H9 (cell line): Measurements from ENCODE around the gene PIP4P1. TPM values are rescaled to one million over a fixed set of nuclear protein-coding genes. Genes with fewer than 3 reads are reported as not detected.

ENCODE experiments used
- DNase-seq: peaks from one replicate; pipeline ENCODE4 v3.0.0-alpha.2; 2017
- H2AFZ ChIP-seq: one replicate; pipeline ENCODE4 v1.6.1; 2013; ENCODE audit warnings: mild to moderate bottlenecking, low read length, control low read depth, moderate library complexity
- H2AK5ac ChIP-seq: 2 replicates; pipeline ENCODE4 v1.6.1; 2013; ENCODE audit warnings: low read length, control low read depth, mixed read lengths; ENCODE audit not compliant: insufficient read length
- H2BK120ac ChIP-seq: one replicate; pipeline ENCODE4 v1.6.1; 2013; ENCODE audit warnings: low read depth, mild to moderate bottlenecking, low read length, control low read depth, inconsistent platforms; ENCODE audit not compliant: poor library complexity, severe bottlenecking
- H2BK12ac ChIP-seq: 2 replicates; pipeline ENCODE4 v1.6.1; 2013; ENCODE audit warnings: low read length, control low read depth, mixed read lengths, low read depth; ENCODE audit not compliant: insufficient read length
- H2BK15ac ChIP-seq: 2 replicates; pipeline ENCODE4 v1.6.1; 2013; ENCODE audit warnings: low read depth, low read length, control low read depth
- H2BK20ac ChIP-seq: one replicate; pipeline ENCODE4 v1.6.1; 2013; ENCODE audit warnings: low read depth, mild to moderate bottlenecking, low read length, control low read depth, inconsistent platforms; ENCODE audit not compliant: poor library complexity, severe bottlenecking
- H2BK5ac ChIP-seq: 2 replicates; pipeline ENCODE4 v1.6.1; 2013; ENCODE audit warnings: low read length, control low read depth, mixed read lengths; ENCODE audit not compliant: insufficient read length
- H3K14ac ChIP-seq: 2 replicates; pipeline ENCODE4 v1.6.1; 2013; ENCODE audit warnings: low read length, control low read depth; ENCODE audit not compliant: insufficient read depth
- H3K18ac ChIP-seq: 2 replicates; pipeline ENCODE4 v1.6.1; 2013; ENCODE audit warnings: low read depth, mild to moderate bottlenecking, mixed read lengths, low read length, control low read depth; ENCODE audit not compliant: insufficient read length
- H3K23ac ChIP-seq: 2 replicates; pipeline ENCODE4 v1.6.1; 2013; ENCODE audit warnings: low read length, control low read depth, mixed read lengths, low read depth; ENCODE audit not compliant: insufficient read length
- H3K23me2 ChIP-seq: 2 replicates; pipeline ENCODE4 v1.6.1; 2013; ENCODE audit warnings: low read depth, mild to moderate bottlenecking, mixed read lengths, low read length, control low read depth; ENCODE audit not compliant: insufficient read length, poor library complexity, severe bottlenecking
- H3K27ac ChIP-seq: 2 replicates; pipeline ENCODE4 v1.5.1; 2013; ENCODE audit warnings: low read length, control low read depth, mixed read lengths, low read depth; ENCODE audit not compliant: insufficient read length
- H3K27me3 ChIP-seq: 2 replicates; pipeline ENCODE4 v1.6.1; 2013; ENCODE audit warnings: low read length, control low read depth, inconsistent platforms; ENCODE audit not compliant: insufficient read depth
- H3K4ac ChIP-seq: 2 replicates; pipeline ENCODE4 v1.6.1; 2013; ENCODE audit warnings: low read depth, mild to moderate bottlenecking, control low read depth, inconsistent platforms, low read length, moderate library complexity
- H3K4me1 ChIP-seq: 2 replicates; pipeline ENCODE4 v1.6.1; 2013; ENCODE audit warnings: low read length, control low read depth, inconsistent platforms; ENCODE audit not compliant: insufficient read depth
- H3K4me2 ChIP-seq: 2 replicates; pipeline ENCODE4 v1.6.1; 2013; ENCODE audit warnings: low read length, control low read depth, mixed read lengths; ENCODE audit not compliant: insufficient read length, insufficient read depth
- H3K56ac ChIP-seq: 2 replicates; pipeline ENCODE4 v1.6.1; 2013; ENCODE audit warnings: low read depth, mild to moderate bottlenecking, mixed read lengths, low read length, control low read depth; ENCODE audit not compliant: insufficient read length
- H3K79me1 ChIP-seq: 2 replicates; pipeline ENCODE4 v1.6.1; 2013; ENCODE audit warnings: low read depth, mild to moderate bottlenecking, moderate library complexity, low read length, control low read depth, inconsistent platforms; ENCODE audit not compliant: insufficient read depth, poor library complexity, severe bottlenecking
- H3K79me2 ChIP-seq: 2 replicates; pipeline ENCODE4 v1.6.1; 2013; ENCODE audit warnings: low read length, control low read depth, inconsistent platforms; ENCODE audit not compliant: insufficient read depth
- H3K9ac ChIP-seq: 2 replicates; pipeline ENCODE4 v1.6.1; 2013; ENCODE audit warnings: low read length, control low read depth, mixed read lengths; ENCODE audit not compliant: insufficient read length; ENCODE audit errors: extremely low read depth
- H3K9me3 ChIP-seq: one replicate; pipeline ENCODE4 v1.6.1; 2013; ENCODE audit warnings: low read depth, low read length, inconsistent platforms; ENCODE audit not compliant: control insufficient read depth
- H3T11ph ChIP-seq: one replicate; pipeline ENCODE4 v1.6.1; 2013; ENCODE audit warnings: mild to moderate bottlenecking, low read length, control low read depth, inconsistent platforms
- H4K20me1 ChIP-seq: one replicate; pipeline ENCODE4 v1.6.1; 2013; ENCODE audit not compliant: control insufficient read depth, insufficient read length, insufficient read depth
- H4K5ac ChIP-seq: 2 replicates; pipeline ENCODE4 v1.6.1; 2013; ENCODE audit warnings: low read depth, mild to moderate bottlenecking, mixed read lengths, low read length, control low read depth; ENCODE audit not compliant: insufficient read length
- H4K8ac ChIP-seq: replicated peaks from 2 replicates; pipeline ENCODE4 v1.6.1; 2013; ENCODE audit warnings: low read length, control low read depth, mixed read lengths, low read depth; ENCODE audit not compliant: insufficient read length
- H4K91ac ChIP-seq: 2 replicates; pipeline ENCODE4 v1.6.1; 2013; ENCODE audit warnings: low read depth, mild to moderate bottlenecking, moderate library complexity, mixed read lengths, low read length, control low read depth; ENCODE audit not compliant: insufficient read length
- H3K27ac Mint-ChIP-seq, 3 experiments: 2 replicates in 2 of 3; 3 replicates in 1 of 3; pipeline ENCODE4 v1.8.0; 2020 to 2021; ENCODE audit warnings: mixed read lengths in 3 of 3, mild to moderate bottlenecking in 1 of 3, moderate library complexity in 1 of 3
- H3K27me3 Mint-ChIP-seq: 2 replicates; pipeline ENCODE4 v1.8.0; 2021; ENCODE audit warnings: low read depth, mild to moderate bottlenecking, moderate library complexity, mixed read lengths
- H3K36me3 Mint-ChIP-seq, 3 experiments: 2 replicates in 2 of 3; 3 replicates in 1 of 3; pipeline ENCODE4 v1.8.0; 2020 to 2021; ENCODE audit warnings: low read depth in 3 of 3, mixed read lengths in 3 of 3; ENCODE audit not compliant: insufficient read depth in 1 of 3
- H3K4me1 Mint-ChIP-seq, 2 experiments: 2 replicates each; pipeline ENCODE4 v1.8.0; 2020; ENCODE audit warnings: mixed read lengths in 2 of 2
- H3K4me3 Mint-ChIP-seq, 2 experiments: 2 replicates in 1 of 2; 3 replicates in 1 of 2; pipeline ENCODE4 v1.8.0; 2020 to 2021; ENCODE audit warnings: mild to moderate bottlenecking in 2 of 2, mixed read lengths in 2 of 2, moderate library complexity in 1 of 2
- H3K9me3 Mint-ChIP-seq, 2 experiments: 2 replicates in 1 of 2; 3 replicates in 1 of 2; pipeline ENCODE4 v1.8.0; 2020; ENCODE audit warnings: mild to moderate bottlenecking in 2 of 2, mixed read lengths in 2 of 2, moderate library complexity in 1 of 2
- WGBS: extraction: QIAGEN DNeasy Blood & Tissue Kit; methylation state at CpG from one replicate; pipeline ENCODE4 v1.1.7; 2013; ENCODE audit warnings: missing lambda C conversion rate, low lambda C conversion rate, mixed read lengths; ENCODE audit not compliant: insufficient read length; ENCODE audit errors: extremely low coverage; 5-methylcytosine and 5-hydroxymethylcytosine counted together
- total RNA-seq: library from RNA; stranded (reverse); gene quantifications from 2 replicates; pipeline ENCODE4 v1.2.1, GENCODE V29; 2021
- TF ChIP-seq, protein P1 (sequence below): fragments of 200-600 bp; sonication (generic); conservative IDR thresholded peaks from 3 replicates; pipeline ENCODE4 v1.8.0; 2021; ENCODE audit warnings: antibody characterized with exemption, mild to moderate bottlenecking

Gene PIP4P1
- total RNA-seq, 1 experiment from 2014 or later: 41.6 TPM

DNA sequence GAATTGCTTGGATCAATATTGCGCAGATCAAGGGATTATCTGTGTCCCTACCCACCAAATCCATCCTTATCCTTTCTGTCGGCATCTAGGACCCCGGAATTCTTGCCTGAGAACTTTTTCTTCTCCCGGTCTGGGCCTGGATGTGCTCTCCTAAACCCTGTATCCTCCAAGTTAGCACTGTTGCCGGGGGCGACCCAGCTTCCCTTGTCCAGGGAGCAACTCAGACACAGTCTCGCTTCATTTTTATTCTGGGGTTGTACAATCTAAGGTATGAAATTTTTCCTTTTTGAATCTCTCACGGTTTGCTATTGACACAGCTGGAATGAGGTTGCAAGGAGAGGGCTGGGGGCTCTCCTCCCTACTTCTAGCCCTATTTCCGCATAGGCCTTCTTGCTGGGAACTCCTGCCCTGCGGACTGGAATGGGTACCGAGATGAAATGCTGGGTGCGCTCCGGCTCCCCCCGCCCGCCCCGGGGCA lies 7.6 kb upstream of the PIP4P1 start:
- H3K9me3 Mint-ChIP-seq: no peaks in the 10 kb centered on the region
- H3K4me3 Mint-ChIP-seq: peak overlapping the region; percentile 97
- Histone ChIP-seq H2BK5ac (no peak overlapping the region), H3K4ac (no peak overlapping the region), H2BK12ac (no peak overlapping the region), H2BK15ac (no peak overlapping the region), H2BK120ac (no peak overlapping the region), H3K9ac (no peak overlapping the region), H3K79me2 (peaks cover 11% of the 10 kb centered on the region; the same call in 1 of the 2 replicates), H4K8ac (no peak overlapping the region), H3T11ph (no peak overlapping the region), H3K18ac (no peak overlapping the region), H3K23me2 (peaks cover 15% of the 10 kb centered on the region), H3K9me3 (no peaks in the 10 kb centered on the region), H4K5ac (no peak overlapping the region), H3K27me3 (no peaks in the 10 kb centered on the region; the same call in 1 of the 2 replicates), H3K27ac (no peak overlapping the region), H3K79me1 (peaks cover 9% of the 10 kb centered on the region), H3K4me1 (no peaks in the 10 kb centered on the region), H2AFZ (peak overlapping the region; percentile 96), H4K91ac (no peak overlapping the region), H3K56ac (no peak overlapping the region), H4K20me1 (peaks cover 2% of the 10 kb centered on the region), H2AK5ac (no peak overlapping the region), H3K14ac (0 out of 2 replicates have a peak overlapping the region, but pooled peaks have one; percentile 10), H3K23ac (no peak overlapping the region), H2BK20ac (no peak overlapping the region), H3K4me2 (peak overlapping the region; percentile 96)
- no peaks in the 10 kb centered on the region; the same call in 1 of the 2 replicates for H3K27me3 Mint-ChIP-seq
- H3K27ac Mint-ChIP-seq: peak overlapping the region in 2 of 3 experiments; percentile 11 to 97; a peak in 3 of 7 replicates
- H3K36me3 Mint-ChIP-seq: peaks cover 15 to 33% (median 24%) of the 10 kb centered on the region in 3 experiments; a peak in 6 of 7 replicates
- DNase-seq: no peak
- no CpG with 5 or more reads among the region's 16 CpGs for WGBS
- peaks cover 20 to 21% of the 10 kb centered on the region in 2 experiments for H3K4me1 Mint-ChIP-seq
- TF ChIP-seq, protein P1, sequence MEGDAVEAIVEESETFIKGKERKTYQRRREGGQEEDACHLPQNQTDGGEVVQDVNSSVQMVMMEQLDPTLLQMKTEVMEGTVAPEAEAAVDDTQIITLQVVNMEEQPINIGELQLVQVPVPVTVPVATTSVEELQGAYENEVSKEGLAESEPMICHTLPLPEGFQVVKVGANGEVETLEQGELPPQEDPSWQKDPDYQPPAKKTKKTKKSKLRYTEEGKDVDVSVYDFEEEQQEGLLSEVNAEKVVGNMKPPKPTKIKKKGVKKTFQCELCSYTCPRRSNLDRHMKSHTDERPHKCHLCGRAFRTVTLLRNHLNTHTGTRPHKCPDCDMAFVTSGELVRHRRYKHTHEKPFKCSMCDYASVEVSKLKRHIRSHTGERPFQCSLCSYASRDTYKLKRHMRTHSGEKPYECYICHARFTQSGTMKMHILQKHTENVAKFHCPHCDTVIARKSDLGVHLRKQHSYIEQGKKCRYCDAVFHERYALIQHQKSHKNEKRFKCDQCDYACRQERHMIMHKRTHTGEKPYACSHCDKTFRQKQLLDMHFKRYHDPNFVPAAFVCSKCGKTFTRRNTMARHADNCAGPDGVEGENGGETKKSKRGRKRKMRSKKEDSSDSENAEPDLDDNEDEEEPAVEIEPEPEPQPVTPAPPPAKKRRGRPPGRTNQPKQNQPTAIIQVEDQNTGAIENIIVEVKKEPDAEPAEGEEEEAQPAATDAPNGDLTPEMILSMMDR: no peak
